Fibroblast of lung (primary cell): ENCODE measurements around the gene POLR2J2. TPM values are rescaled to one million over a fixed set of nuclear protein-coding genes. Genes with fewer than 3 reads are reported as not detected.
"Not testable (repeated sequence)": the region's sequence is repeated elsewhere in the genome, so short reads cannot be mapped to it uniquely, and the experiment has no call there.

Source experiments
- DNase-seq, 2 donors: peaks; one replicate each; pipeline versions ENCODE4 v3.0.0 to v3.0.0-alpha.2; 2010; ENCODE audit warnings: low read depth in 2 of 2
- H2AFZ ChIP-seq: 2 replicates; pipeline ENCODE4 v1.5.1; 2012; ENCODE audit warnings: low read length, control low read depth, inconsistent platforms
- H3K27ac ChIP-seq: 2 replicates; pipeline ENCODE4 v1.5.1; 2011; ENCODE audit warnings: low read length, control low read depth; ENCODE audit not compliant: insufficient read depth
- H3K27me3 ChIP-seq: 2 replicates; pipeline ENCODE4 v1.5.1; 2011; ENCODE audit warnings: mild to moderate bottlenecking, low read length; ENCODE audit not compliant: control insufficient read depth, insufficient read depth
- H3K36me3 ChIP-seq: 2 replicates; pipeline ENCODE4 v1.5.1; 2011; ENCODE audit warnings: low read length; ENCODE audit not compliant: control insufficient read depth, insufficient read depth
- H3K4me1 ChIP-seq: 2 replicates; pipeline ENCODE4 v1.5.1; 2011; ENCODE audit warnings: low read length; ENCODE audit not compliant: control insufficient read depth, insufficient read depth; ENCODE audit errors: extremely low read depth
- H3K4me2 ChIP-seq: 2 replicates; pipeline ENCODE4 v1.5.1; 2011; ENCODE audit warnings: low read length, control low read depth; ENCODE audit not compliant: insufficient read depth; ENCODE audit errors: extremely low read depth
- H3K4me3 ChIP-seq, 4 experiments: fragments of 200-600 bp in 1 of 4; sonication (generic) in 1 of 4; replicated peaks in 1 of 4; 2 replicates each; pipeline ENCODE4 v1.5.1; 2011 to 2016; ENCODE audit warnings: low read length in 4 of 4, low read depth in 3 of 4, mild to moderate bottlenecking in 3 of 4, control low read depth in 2 of 4, inconsistent platforms in 1 of 4, mixed read lengths in 1 of 4; ENCODE audit not compliant: insufficient read depth in 1 of 4; ENCODE audit errors: control extremely low read depth in 1 of 4
- H3K79me2 ChIP-seq: 2 replicates; pipeline ENCODE4 v1.5.1; 2012; ENCODE audit warnings: mild to moderate bottlenecking, low read length, inconsistent platforms; ENCODE audit not compliant: control insufficient read depth, insufficient read depth
- H3K9ac ChIP-seq: 2 replicates; pipeline ENCODE4 v1.5.1; 2011; ENCODE audit warnings: mild to moderate bottlenecking, low read length, control low read depth; ENCODE audit not compliant: insufficient read depth
- H3K9me3 ChIP-seq: 2 replicates; pipeline ENCODE4 v1.5.1; 2012; ENCODE audit warnings: low read depth, low read length; ENCODE audit not compliant: control insufficient read depth, insufficient read depth
- H4K20me1 ChIP-seq: 2 replicates; pipeline ENCODE4 v1.5.1; 2011; ENCODE audit warnings: low read length; ENCODE audit not compliant: control insufficient read depth, insufficient read depth; ENCODE audit errors: extremely low read depth
- polyA plus RNA-seq, 2 donors: library from polyadenylated mRNA; depleted of rRNA in 1 of 2; stranded (reverse) in 1 of 2; unstranded in 1 of 2; fragments of >200 nt; gene quantifications; 2 replicates each; pipeline ENCODE4 v1.2.1, GENCODE V29; 2011 to 2012; ENCODE audit warnings: missing spikeins in 1 of 2
- total RNA-seq: library from RNA; depleted of rRNA; stranded (reverse); fragments of >200 nt; gene quantifications from 2 replicates; pipeline ENCODE4 v1.2.1, GENCODE V29; 2014

The POLR2J2 gene
- total and polyA plus RNA-seq, 2 donors (not counting 1 experiment from before 2014, with no cell fraction given): 1.4 to 2.1 TPM

DNA sequence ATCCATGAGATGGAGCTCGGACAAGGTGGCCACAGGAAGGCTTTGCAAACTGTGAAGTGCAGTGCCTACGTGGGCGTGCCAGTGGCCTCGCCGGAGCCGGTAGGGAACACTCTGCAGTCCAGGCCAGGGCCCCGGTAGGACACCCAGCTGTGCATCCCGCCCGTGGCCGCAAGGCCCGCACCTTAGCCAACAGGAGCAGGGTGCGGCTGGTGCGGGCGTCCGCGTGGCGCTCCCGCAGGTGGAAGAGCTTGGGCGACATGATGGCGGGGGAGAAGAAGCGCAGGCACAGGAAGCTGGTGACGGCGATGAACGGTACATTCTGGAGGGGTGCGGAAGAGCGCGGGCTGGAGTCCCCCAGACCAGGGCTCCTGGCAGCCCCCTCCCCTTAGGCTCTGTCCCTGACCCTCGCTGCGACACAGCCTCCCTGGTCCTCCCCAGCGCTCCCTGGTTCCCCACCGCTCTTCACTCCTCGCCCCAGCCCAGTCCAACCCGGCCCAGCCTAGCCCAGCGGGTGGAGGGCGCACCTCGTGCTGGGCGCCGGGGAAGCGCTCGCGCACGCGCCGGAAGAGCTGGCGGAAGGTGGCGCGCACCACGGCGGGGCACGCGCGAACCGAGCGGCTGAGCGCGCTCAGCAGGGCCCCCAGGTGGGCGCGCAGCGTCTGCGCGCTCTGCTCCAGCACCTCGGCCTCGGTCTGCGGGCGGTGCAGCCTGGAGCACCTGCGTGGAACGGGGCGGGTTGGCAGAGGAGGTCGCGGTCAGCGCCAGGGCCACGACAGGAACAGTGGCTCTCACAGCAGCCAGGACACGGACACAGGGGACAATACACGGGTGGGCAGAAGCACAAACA lies 18.2 kb upstream of the POLR2J2 start:
- not testable (repeated sequence) for H3K4me2 ChIP-seq, H3K9ac ChIP-seq, DNase-seq, H3K4me1 ChIP-seq, H3K27me3 ChIP-seq, H4K20me1 ChIP-seq, H2AFZ ChIP-seq, H3K79me2 ChIP-seq, H3K27ac ChIP-seq, H3K4me3 ChIP-seq, H3K36me3 ChIP-seq, H3K9me3 ChIP-seq

DNA sequence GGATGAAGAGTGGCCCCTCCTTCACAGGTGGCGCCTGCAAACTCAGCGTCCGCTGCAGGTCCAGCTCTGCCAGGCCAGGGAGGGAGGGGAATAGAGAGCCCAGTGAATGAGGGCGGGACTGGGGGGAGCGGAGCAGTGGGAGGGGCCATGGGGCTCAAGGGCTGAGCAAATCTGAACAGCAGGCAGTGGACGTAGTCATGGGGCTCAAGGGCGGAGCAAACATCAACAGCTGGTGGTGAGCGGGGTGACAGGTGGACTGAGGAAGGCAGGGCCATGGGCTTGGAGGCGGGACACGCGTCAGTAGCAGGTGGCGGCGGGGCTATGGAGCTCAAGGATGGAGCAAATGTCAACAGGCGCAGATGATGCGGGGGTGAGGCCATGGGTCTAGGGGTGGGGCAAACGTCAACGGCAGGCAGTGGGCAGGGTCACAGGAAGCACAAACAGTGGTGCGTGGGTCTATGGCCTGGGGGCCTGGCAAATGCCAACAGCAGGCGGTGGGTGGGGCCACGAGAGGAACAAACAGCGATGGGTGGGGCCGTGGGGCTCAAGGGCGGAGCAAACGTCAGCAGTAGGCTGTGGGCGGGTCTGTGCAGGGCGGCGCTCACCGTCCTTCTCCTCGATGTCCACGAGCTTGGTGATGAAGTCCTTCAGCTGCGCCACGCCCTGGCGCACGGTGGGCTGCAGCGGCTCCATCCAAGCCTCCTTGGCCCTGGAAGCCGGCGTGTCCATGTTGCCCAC lies 17.0 kb upstream of the POLR2J2 start:
- not testable (repeated sequence) for H3K9ac ChIP-seq, H3K4me1 ChIP-seq, H3K4me3 ChIP-seq, H3K27me3 ChIP-seq, H2AFZ ChIP-seq, H3K9me3 ChIP-seq, H4K20me1 ChIP-seq, H3K4me2 ChIP-seq, H3K36me3 ChIP-seq, H3K27ac ChIP-seq, DNase-seq, H3K79me2 ChIP-seq

DNA sequence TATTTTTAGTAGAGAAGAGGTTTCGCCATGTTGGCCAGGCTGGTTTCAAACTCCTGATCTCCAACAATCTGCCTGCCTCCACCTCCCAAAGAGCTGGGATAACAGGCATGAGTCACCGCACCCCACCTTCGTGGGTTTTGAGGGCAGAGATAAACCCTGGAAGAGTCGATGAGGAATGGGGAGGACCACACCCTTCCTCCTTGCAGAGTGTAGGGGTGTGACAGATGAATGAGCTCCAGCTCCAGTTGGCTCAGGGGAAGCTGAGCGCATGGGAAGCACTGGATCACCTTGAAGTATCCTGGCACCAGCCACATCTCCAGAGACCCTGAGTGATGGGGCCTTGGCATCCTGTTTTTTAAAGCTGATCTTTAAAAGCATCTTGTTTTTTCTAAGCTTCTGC lies 11.1 kb upstream of the POLR2J2 start:
- not testable (repeated sequence) for H3K4me1 ChIP-seq, H4K20me1 ChIP-seq, H3K79me2 ChIP-seq, H3K36me3 ChIP-seq, DNase-seq, H3K27ac ChIP-seq, H3K9ac ChIP-seq, H3K27me3 ChIP-seq, H3K4me2 ChIP-seq, H3K4me3 ChIP-seq, H3K9me3 ChIP-seq, H2AFZ ChIP-seq

DNA sequence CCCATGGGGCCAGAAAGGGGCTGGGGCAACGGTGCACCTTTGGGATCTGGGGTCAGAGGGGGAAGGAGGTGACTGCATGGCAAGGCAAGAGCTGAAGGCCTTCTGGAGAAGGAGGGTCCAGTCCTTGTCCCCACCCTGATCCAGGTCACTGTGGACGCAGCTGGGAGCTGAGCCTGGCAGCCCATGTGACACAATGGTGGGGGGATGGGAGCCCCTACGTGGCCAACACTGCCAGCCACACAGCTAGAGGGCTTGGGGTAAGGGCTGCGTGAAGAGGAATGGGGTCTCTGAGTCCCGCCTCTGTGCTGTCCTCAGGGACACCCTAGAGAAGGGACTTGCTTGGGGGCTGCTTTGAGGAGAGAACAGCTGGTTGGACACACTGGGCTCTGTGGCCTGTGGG lies 9.3 kb upstream of the POLR2J2 start:
- H3K79me2 ChIP-seq, H4K20me1 ChIP-seq, H3K4me3 ChIP-seq, H2AFZ ChIP-seq, H3K4me1 ChIP-seq, H3K4me2 ChIP-seq, H3K27me3 ChIP-seq, H3K27ac ChIP-seq, H3K9ac ChIP-seq, DNase-seq, H3K9me3 ChIP-seq, H3K36me3 ChIP-seq: not testable (repeated sequence)

DNA sequence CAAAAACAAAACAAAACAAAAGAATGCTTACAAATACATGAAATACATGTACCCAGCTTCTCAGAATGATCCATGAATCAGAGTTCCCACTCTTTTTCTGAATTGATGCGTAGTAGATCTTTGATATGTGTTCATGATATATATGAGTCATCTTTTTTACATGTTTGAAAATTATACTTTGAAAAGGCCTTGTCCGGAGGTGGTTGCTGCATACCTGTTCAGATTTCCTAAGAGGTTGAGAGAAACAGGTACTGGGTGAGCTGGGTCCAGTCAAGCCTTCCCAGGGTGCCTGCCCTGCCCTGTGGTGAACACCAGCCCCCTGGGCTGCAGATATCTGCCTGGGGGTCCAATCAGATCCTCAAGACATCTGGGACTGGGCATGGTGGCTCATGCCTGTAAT lies 4.1 kb upstream of the POLR2J2 start:
- H3K27me3 ChIP-seq, H4K20me1 ChIP-seq, H3K27ac ChIP-seq, DNase-seq, H3K36me3 ChIP-seq, H2AFZ ChIP-seq, H3K9me3 ChIP-seq, H3K79me2 ChIP-seq, H3K9ac ChIP-seq, H3K4me1 ChIP-seq, H3K4me2 ChIP-seq, H3K4me3 ChIP-seq: not testable (repeated sequence)

DNA sequence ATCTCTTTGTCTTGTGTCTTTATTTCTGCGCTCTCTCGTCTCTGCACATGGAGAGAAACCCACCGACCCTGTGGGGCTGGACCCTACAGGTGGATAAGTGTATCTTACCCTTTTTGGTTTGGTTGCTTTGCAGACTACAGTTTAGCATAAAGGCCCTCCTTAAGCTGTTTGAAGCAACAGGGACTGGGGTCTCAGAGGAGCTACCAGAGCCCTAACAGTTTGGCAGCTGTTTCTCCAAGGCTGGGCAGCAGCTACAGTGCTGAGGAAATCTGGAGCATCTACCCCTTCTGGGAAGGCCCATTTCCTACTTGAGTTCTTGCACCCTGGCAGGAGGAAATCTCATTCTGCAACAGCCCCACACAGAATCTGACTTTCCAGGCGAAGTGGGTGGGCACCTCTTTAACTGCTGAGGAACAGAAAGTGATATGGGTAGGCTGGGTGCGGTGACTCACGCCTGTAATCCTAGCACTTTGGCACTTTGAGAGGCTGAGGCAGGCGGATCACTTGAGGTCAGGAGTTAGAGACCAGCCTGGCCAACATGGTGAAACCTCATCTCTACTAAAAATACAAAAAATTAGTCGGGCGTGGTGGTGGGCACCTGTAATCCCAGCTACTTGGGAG lies 2.1 kb upstream of the POLR2J2 start:
- not testable (repeated sequence) for H4K20me1 ChIP-seq, H2AFZ ChIP-seq, DNase-seq, H3K4me1 ChIP-seq, H3K4me2 ChIP-seq, H3K9me3 ChIP-seq, H3K4me3 ChIP-seq, H3K9ac ChIP-seq, H3K27me3 ChIP-seq, H3K36me3 ChIP-seq, H3K79me2 ChIP-seq, H3K27ac ChIP-seq
